22Rv1 (cell line): ENCODE results near the gene FLCN.

Experiments
- ZFX ChIP-seq: fragments of 450-650 bp; IDR thresholded peaks from 2 replicates; pipeline ENCODE4 v1.6.1; 2017; ENCODE audit warnings: antibody characterized with exemption, borderline replicate concordance
- TF ChIP-seq, protein P1 (sequence below): fragments of 450-650 bp; IDR thresholded peaks from 2 replicates; pipeline ENCODE4 v1.5.1; 2017; ENCODE audit warnings: mild to moderate bottlenecking

- TF ChIP-seq, protein P1, sequence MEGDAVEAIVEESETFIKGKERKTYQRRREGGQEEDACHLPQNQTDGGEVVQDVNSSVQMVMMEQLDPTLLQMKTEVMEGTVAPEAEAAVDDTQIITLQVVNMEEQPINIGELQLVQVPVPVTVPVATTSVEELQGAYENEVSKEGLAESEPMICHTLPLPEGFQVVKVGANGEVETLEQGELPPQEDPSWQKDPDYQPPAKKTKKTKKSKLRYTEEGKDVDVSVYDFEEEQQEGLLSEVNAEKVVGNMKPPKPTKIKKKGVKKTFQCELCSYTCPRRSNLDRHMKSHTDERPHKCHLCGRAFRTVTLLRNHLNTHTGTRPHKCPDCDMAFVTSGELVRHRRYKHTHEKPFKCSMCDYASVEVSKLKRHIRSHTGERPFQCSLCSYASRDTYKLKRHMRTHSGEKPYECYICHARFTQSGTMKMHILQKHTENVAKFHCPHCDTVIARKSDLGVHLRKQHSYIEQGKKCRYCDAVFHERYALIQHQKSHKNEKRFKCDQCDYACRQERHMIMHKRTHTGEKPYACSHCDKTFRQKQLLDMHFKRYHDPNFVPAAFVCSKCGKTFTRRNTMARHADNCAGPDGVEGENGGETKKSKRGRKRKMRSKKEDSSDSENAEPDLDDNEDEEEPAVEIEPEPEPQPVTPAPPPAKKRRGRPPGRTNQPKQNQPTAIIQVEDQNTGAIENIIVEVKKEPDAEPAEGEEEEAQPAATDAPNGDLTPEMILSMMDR = no peak
- no peak for TF ChIP-seq ZFX
These were observed 32.9 kb downstream of the FLCN start for GRCh38 chr17:17204041-17204591.
